ENCODE data around the gene GATD1.

DNA sequence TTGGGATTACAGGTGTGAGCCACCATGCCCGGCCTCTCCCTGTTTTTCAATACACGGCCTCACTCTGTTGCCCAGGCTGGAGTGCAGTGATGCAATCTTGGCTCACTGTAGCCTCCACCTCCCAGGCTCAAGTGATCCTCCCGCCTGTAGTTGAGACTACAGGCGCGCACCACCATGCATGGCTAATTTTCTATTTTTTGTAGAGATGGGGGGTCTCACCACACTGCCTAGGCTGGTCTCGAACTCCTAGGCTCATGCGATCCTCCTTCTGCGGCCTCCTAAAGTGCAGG lies 11.5 kb downstream of the GATD1 start:
- TF ChIP-seq EZH2 (IDR thresholded peaks at IDR 0.05; ENCODE audit: borderline replicate concordance, control insufficient read depth, low read depth, low read length) (no peak), BRCA1 (IDR thresholded peaks at IDR 0.05; ENCODE audit: low read depth, low read length) (no peak)
- TF ChIP-seq, protein P1, sequence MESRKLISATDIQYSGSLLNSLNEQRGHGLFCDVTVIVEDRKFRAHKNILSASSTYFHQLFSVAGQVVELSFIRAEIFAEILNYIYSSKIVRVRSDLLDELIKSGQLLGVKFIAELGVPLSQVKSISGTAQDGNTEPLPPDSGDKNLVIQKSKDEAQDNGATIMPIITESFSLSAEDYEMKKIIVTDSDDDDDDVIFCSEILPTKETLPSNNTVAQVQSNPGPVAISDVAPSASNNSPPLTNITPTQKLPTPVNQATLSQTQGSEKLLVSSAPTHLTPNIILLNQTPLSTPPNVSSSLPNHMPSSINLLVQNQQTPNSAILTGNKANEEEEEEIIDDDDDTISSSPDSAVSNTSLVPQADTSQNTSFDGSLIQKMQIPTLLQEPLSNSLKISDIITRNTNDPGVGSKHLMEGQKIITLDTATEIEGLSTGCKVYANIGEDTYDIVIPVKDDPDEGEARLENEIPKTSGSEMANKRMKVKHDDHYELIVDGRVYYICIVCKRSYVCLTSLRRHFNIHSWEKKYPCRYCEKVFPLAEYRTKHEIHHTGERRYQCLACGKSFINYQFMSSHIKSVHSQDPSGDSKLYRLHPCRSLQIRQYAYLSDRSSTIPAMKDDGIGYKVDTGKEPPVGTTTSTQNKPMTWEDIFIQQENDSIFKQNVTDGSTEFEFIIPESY (IDR thresholded peaks at IDR 0.05): no peak
- TF ChIP-seq, protein P2, sequence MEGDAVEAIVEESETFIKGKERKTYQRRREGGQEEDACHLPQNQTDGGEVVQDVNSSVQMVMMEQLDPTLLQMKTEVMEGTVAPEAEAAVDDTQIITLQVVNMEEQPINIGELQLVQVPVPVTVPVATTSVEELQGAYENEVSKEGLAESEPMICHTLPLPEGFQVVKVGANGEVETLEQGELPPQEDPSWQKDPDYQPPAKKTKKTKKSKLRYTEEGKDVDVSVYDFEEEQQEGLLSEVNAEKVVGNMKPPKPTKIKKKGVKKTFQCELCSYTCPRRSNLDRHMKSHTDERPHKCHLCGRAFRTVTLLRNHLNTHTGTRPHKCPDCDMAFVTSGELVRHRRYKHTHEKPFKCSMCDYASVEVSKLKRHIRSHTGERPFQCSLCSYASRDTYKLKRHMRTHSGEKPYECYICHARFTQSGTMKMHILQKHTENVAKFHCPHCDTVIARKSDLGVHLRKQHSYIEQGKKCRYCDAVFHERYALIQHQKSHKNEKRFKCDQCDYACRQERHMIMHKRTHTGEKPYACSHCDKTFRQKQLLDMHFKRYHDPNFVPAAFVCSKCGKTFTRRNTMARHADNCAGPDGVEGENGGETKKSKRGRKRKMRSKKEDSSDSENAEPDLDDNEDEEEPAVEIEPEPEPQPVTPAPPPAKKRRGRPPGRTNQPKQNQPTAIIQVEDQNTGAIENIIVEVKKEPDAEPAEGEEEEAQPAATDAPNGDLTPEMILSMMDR (IDR thresholded peaks at IDR 0.05 in 2 of 3, conservative IDR thresholded peaks at IDR 0.05 in 1 of 3; ENCODE audit: control insufficient read depth in 2 of 3, extremely low read depth in 1 of 3, insufficient read depth in 1 of 3, low read depth in 3 of 3, low read length in 3 of 3): no peak

All from GM12878 (cell line).